ENCODE data around the gene LGALS9. TPM values are rescaled to one million over a fixed set of nuclear protein-coding genes. Genes with fewer than 3 reads are reported as not detected.
"Not testable (repeated sequence)": the region's sequence is repeated elsewhere in the genome, so short reads cannot be mapped to it uniquely, and the experiment has no call there.

The LGALS9 gene
- total RNA-seq, 2 donors from 2014 or later: 9.7 to 27.4 TPM

GRCh38 chr17:27640790-27641189 is 9.8 kb downstream of the LGALS9 start:
- peaks cover 0 to 12% of the 10 kb centered on the region in 2 donors for H3K4me1 ChIP-seq
- H3K9me3 ChIP-seq: no peaks in the 10 kb centered on the region
- H3K4me3 ChIP-seq: no peak overlapping the region
- TF ChIP-seq CTCF (IDR thresholded peaks at IDR 0.05): no peak
- H3K27ac ChIP-seq: no peak overlapping the region
- no peak for DNase-seq (ENCODE audit: low spot score)
- no peaks in the 10 kb centered on the region for H3K36me3 ChIP-seq
- H3K27me3 ChIP-seq: no peaks in the 10 kb centered on the region

GRCh38 chr17:27644586-27644985 is 13.6 kb downstream of the LGALS9 start:
- H3K36me3 ChIP-seq: no peaks in the 10 kb centered on the region
- no peaks in the 10 kb centered on the region for H3K9me3 ChIP-seq
- peaks cover 0 to 22% of the 10 kb centered on the region in 2 donors for H3K4me1 ChIP-seq
- H3K27ac ChIP-seq: no peak overlapping the region
- H3K27me3 ChIP-seq: no peaks in the 10 kb centered on the region
- peak; percentile 72 for DNase-seq (ENCODE audit: low spot score)
- TF ChIP-seq CTCF (IDR thresholded peaks at IDR 0.05): no peak
- H3K4me3 ChIP-seq: no peak overlapping the region

GRCh38 chr17:27645621-27646020 is 14.6 kb downstream of the LGALS9 start:
- DNase-seq (ENCODE audit: low spot score); H3K27me3 ChIP-seq; H3K27ac ChIP-seq; H3K9me3 ChIP-seq; H3K4me3 ChIP-seq; H3K36me3 ChIP-seq: not testable (repeated sequence)
- H3K4me1 ChIP-seq: peaks cover 0 to 25% of the 10 kb centered on the region in 2 donors
- peak in 1 of 2 donors; percentile 20 for TF ChIP-seq CTCF (IDR thresholded peaks at IDR 0.05)

- H3K27me3 ChIP-seq: no peaks in the 10 kb centered on the region
- H3K36me3 ChIP-seq: no peaks in the 10 kb centered on the region
- no peaks in the 10 kb centered on the region for H3K9me3 ChIP-seq
- H3K4me3 ChIP-seq: no peak overlapping the region
- DNase-seq (ENCODE audit: low spot score): no peak
- H3K4me1 ChIP-seq: peaks cover 0 to 25% of the 10 kb centered on the region in 2 donors
- H3K27ac ChIP-seq: no peak overlapping the region
- no peak for TF ChIP-seq CTCF (IDR thresholded peaks at IDR 0.05)
Measured at GRCh38 chr17:27646232-27646631, 15.2 kb downstream of the LGALS9 start.

- no peak for TF ChIP-seq CTCF (IDR thresholded peaks at IDR 0.05)
- DNase-seq (ENCODE audit: low spot score): no peak
- Histone ChIP-seq H3K36me3 (no peaks in the 10 kb centered on the region), H3K9me3 (no peaks in the 10 kb centered on the region), H3K4me1 (peaks cover 0 to 25% of the 10 kb centered on the region in 2 donors), H3K4me3 (no peak overlapping the region), H3K27ac (no peak overlapping the region), H3K27me3 (no peaks in the 10 kb centered on the region)
Measured at GRCh38 chr17:27647765-27648164, 16.8 kb downstream of the LGALS9 start.

GRCh38 chr17:27649111-27649571 is 18.2 kb downstream of the LGALS9 start:
- not testable (repeated sequence) for H3K36me3 ChIP-seq; H3K27me3 ChIP-seq; DNase-seq (ENCODE audit: low spot score); H3K9me3 ChIP-seq; H3K27ac ChIP-seq; H3K4me3 ChIP-seq
- H3K4me1 ChIP-seq: peaks cover 0 to 22% of the 10 kb centered on the region in 2 donors
